Esophagus squamous epithelium (tissue), 5 donors: ENCODE data around the gene CAPN8. TPM values are rescaled to one million over a fixed set of nuclear protein-coding genes. Genes with fewer than 3 reads are reported as not detected.

Experiments used
- DNase-seq: peaks from one replicate; lab custom pipeline; 2025; lab: John Stamatoyannopoulos, UW
- H3K27ac ChIP-seq, 4 donors: fragments of 200-600 bp; sonication (generic); one replicate each; pipeline ENCODE4 v1.5.1; 2016 to 2019; ENCODE audit warnings: mild to moderate bottlenecking in 1 of 4
- H3K27me3 ChIP-seq, 4 donors: fragments of 200-600 bp; sonication (generic); 1 replicate in 3 of 4; 2 replicates in 1 of 4; pipeline versions ENCODE4 v1.5.1 to v1.6.0; 2017 to 2021; ENCODE audit warnings: antibody characterized with exemption in 1 of 4
- H3K36me3 ChIP-seq, 3 donors: fragments of 200-600 bp; sonication (generic); one replicate each; pipeline ENCODE4 v1.5.1; 2016 to 2019
- H3K4me1 ChIP-seq, 3 donors: fragments of 200-600 bp; sonication (generic); one replicate each; pipeline ENCODE4 v1.5.1; 2017 to 2019
- H3K4me3 ChIP-seq, 4 donors: fragments of 200-600 bp; sonication (generic); 1 replicate in 3 of 4; 2 replicates in 1 of 4; pipeline ENCODE4 v1.5.1; 2016 to 2019; ENCODE audit warnings: mild to moderate bottlenecking in 2 of 4, moderate library complexity in 1 of 4
- H3K9me3 ChIP-seq, 3 donors: fragments of 200-600 bp; sonication (generic); one replicate each; pipeline ENCODE4 v1.5.1; 2016 to 2019
- POLR2A ChIP-seq, 4 donors: fragments of 450-650 bp; IDR thresholded peaks; one replicate each; pipeline ENCODE4 v1.6.1; 2017; ENCODE audit warnings: antibody characterized with exemption in 4 of 4, mild to moderate bottlenecking in 4 of 4, moderate library complexity in 3 of 4
- WGBS, 2 donors: methylation state at CpG; one replicate each; pipeline ENCODE4 v1.1.5; 2018; 5-methylcytosine and 5-hydroxymethylcytosine counted together
- intact Hi-C: fragments of 100-400 bp; cut with DNase I; formaldehyde crosslinking; loops from one replicate; pipeline ENCODE4 v1.15.0; 2022
- total RNA-seq, 4 donors: library from RNA; depleted of rRNA; stranded (reverse); fragments of >200 nt; gene quantifications; one replicate each; pipeline ENCODE4 v1.1.0, GENCODE V29; 2016
- TF ChIP-seq, protein P1 (sequence below), 6 experiments: fragments of 450-650 bp in 4 of 6; fragments of 200-600 bp in 2 of 6; sonication (generic) in 2 of 6; IDR thresholded peaks; one replicate each; pipeline ENCODE4 v1.5.1; 2016 to 2019; ENCODE audit warnings: antibody characterized with exemption in 6 of 6, mild to moderate bottlenecking in 4 of 6, moderate library complexity in 4 of 6
- donor health status: DM: yes; HTN: yes; CAD: no.

The CAPN8 gene
- total RNA-seq, 4 donors from 2014 or later = 0.26 to 1.1 (median 0.57) TPM; not detected in 1

GRCh38 chr1:223525957-223526356 lies 139.5 kb downstream of the CAPN8 start:
- Histone ChIP-seq H3K9me3 (no peaks in the 10 kb centered on the region), H3K4me3 (no peak overlapping the region), H3K27ac (no peak overlapping the region), H3K27me3 (no peaks in the 10 kb centered on the region), H3K4me1 (no peaks in the 10 kb centered on the region), H3K36me3 (no peaks in the 10 kb centered on the region)
- no peak for DNase-seq
- 78 to 100% methylated on average over 1 to 2 of the region's 3 CpGs for WGBS, 2 donors
- TF ChIP-seq, protein P1, sequence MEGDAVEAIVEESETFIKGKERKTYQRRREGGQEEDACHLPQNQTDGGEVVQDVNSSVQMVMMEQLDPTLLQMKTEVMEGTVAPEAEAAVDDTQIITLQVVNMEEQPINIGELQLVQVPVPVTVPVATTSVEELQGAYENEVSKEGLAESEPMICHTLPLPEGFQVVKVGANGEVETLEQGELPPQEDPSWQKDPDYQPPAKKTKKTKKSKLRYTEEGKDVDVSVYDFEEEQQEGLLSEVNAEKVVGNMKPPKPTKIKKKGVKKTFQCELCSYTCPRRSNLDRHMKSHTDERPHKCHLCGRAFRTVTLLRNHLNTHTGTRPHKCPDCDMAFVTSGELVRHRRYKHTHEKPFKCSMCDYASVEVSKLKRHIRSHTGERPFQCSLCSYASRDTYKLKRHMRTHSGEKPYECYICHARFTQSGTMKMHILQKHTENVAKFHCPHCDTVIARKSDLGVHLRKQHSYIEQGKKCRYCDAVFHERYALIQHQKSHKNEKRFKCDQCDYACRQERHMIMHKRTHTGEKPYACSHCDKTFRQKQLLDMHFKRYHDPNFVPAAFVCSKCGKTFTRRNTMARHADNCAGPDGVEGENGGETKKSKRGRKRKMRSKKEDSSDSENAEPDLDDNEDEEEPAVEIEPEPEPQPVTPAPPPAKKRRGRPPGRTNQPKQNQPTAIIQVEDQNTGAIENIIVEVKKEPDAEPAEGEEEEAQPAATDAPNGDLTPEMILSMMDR (IDR thresholded peaks at IDR 0.05) = no peak
- intact Hi-C loops = no loop called here

GRCh38 chr1:223525546-223525945 lies 140.0 kb downstream of the CAPN8 start:
- TF ChIP-seq, protein P1 (IDR thresholded peaks at IDR 0.05) = no peak
- no peak for TF ChIP-seq POLR2A (IDR thresholded peaks at IDR 0.05)
- no peak overlapping the region for H3K27ac ChIP-seq
- H3K4me1 ChIP-seq = no peaks in the 10 kb centered on the region
- H3K27me3 ChIP-seq = no peaks in the 10 kb centered on the region
- no peaks in the 10 kb centered on the region for H3K36me3 ChIP-seq
- H3K4me3 ChIP-seq = no peak overlapping the region
- DNase-seq = no peak
- no peaks in the 10 kb centered on the region for H3K9me3 ChIP-seq
- WGBS, 2 donors = 64 to 70% methylated on average over 2 to 3 of the region's 3 CpGs
- intact Hi-C loops = no loop called here

- no peaks in the 10 kb centered on the region for H3K9me3 ChIP-seq
- H3K27me3 ChIP-seq = no peaks in the 10 kb centered on the region
- no peak overlapping the region for H3K27ac ChIP-seq
- H3K4me3 ChIP-seq = no peak overlapping the region
- no peaks in the 10 kb centered on the region for H3K4me1 ChIP-seq
- intact Hi-C loops = no loop called here
- 69 to 89% methylated on average over 4 of the region's 4 CpGs for WGBS, 2 donors
- H3K36me3 ChIP-seq = no peaks in the 10 kb centered on the region
- no peak for DNase-seq
- no peak for TF ChIP-seq POLR2A (IDR thresholded peaks at IDR 0.05)
- TF ChIP-seq, protein P1 (IDR thresholded peaks at IDR 0.05) = no peak
These were observed 140.5 kb downstream of the CAPN8 start for GRCh38 chr1:223524930-223525451.

- H3K27ac ChIP-seq = no peak overlapping the region
- peaks cover 0 to 5% (median 0%) of the 10 kb centered on the region in 4 donors for H3K27me3 ChIP-seq
- WGBS, 2 donors = 96 to 100% methylated on average over 2 of the region's 2 CpGs
- H3K9me3 ChIP-seq = no peaks in the 10 kb centered on the region
- H3K36me3 ChIP-seq = no peaks in the 10 kb centered on the region
- TF ChIP-seq, protein P1 (IDR thresholded peaks at IDR 0.05) = no peak
- TF ChIP-seq POLR2A (IDR thresholded peaks at IDR 0.05) = no peak
- intact Hi-C loops = no loop called here
- no peak for DNase-seq
- no peaks in the 10 kb centered on the region for H3K4me1 ChIP-seq
- H3K4me3 ChIP-seq = no peak overlapping the region
These were observed 144.4 kb downstream of the CAPN8 start for GRCh38 chr1:223521150-223521549.

DNA sequence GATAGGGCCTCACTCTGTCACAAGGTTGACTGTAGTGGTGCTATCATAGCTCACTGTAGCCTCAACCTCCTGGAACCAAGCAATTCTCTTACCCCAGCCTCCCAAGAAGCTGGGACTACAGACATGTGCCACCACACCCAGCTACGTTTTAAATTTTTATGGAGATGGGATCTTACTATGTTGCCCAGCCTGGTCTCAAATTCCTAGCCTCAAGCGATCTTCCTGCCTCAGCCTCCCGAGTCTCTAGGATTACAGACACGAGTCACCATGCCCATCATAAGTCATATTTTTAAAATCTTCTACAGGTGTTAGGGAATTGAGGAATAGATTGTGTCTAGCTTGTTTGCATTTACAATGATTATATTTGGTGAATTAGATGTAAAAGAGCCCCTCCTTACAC lies 145.3 kb downstream of the CAPN8 start:
- peaks cover 0 to 8% (median 4%) of the 10 kb centered on the region in 3 donors for H3K4me1 ChIP-seq
- no peak for TF ChIP-seq POLR2A (IDR thresholded peaks at IDR 0.05)
- TF ChIP-seq, protein P1 (IDR thresholded peaks at IDR 0.05) = no peak
- no peak for DNase-seq
- intact Hi-C loops = no loop called here
- WGBS, 2 donors = 64 to 67% methylated on average over 4 of the region's 4 CpGs
- no peak overlapping the region for H3K4me3 ChIP-seq
- no peaks in the 10 kb centered on the region for H3K9me3 ChIP-seq
- H3K27me3 ChIP-seq = peaks cover 0 to 15% (median 0%) of the 10 kb centered on the region in 4 donors
- no peak overlapping the region for H3K27ac ChIP-seq
- no peaks in the 10 kb centered on the region for H3K36me3 ChIP-seq
